ENCODE data around the gene JMY. TPM values are rescaled to one million over a fixed set of nuclear protein-coding genes. Genes with fewer than 3 reads are reported as not detected.

The JMY gene
- total and polyA plus RNA-seq, 2 donors from 2014 or later: 3.8 to 17.5 TPM

DNA sequence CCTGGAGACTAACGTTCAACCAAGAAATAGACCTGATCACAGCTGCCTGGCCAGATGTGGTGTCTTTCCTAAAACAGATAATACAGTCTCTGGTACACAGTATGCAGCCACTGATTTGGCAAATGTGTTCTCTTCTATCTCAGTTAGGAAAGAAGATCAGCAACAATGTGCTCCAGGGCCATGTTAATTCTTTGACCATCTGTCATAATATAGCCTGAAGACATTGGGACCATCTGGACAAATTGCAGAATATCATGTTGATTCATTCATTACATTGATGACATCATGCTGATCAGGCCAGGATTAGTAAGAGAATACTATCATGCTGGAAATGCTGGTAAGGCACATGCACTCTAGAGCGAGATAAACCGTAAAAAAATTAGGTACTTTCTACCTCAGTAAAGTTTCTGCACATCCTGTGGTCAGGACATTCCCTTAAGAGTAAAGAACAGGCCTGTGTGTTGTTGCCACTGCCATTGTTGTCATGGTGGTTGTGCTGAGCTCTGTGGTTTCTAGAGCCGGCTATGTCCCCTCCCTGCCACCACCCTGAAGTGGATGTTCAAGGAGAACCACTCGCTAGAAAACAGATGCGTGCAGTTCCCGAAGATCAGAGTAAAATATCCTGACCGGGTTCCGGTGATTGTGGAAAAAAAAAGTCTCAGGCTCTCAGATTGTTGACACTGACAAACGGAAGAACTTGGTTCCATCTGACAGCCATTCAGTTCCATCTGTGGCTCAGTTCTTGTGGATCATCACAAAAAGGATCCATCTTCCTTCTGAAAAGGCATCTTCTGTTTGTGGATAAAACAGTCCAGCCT lies 6.4 kb upstream of the JMY start:
- Histone ChIP-seq H3K27ac (ENCODE audit: low read depth in 2 of 2, low read length in 2 of 2) (no peak overlapping the region), H3K27me3 (ENCODE audit: control insufficient read depth, insufficient read depth, low read length) (no peaks in the 10 kb centered on the region), H3K4me3 (ENCODE audit: low read length in 3 of 3) (no peak overlapping the region), H3K36me3 (ENCODE audit: control insufficient read depth in 2 of 3, insufficient read depth in 3 of 3, low read length in 3 of 3) (no peaks in the 10 kb centered on the region), H3K4me1 (ENCODE audit: control insufficient read depth in 2 of 3, insufficient read depth in 2 of 3, low read depth in 1 of 3, low read length in 3 of 3) (no peaks in the 10 kb centered on the region), H3K9ac (ENCODE audit: low read length in 3 of 3) (no peak overlapping the region), H3K9me3 (ENCODE audit: control insufficient read depth in 2 of 3, insufficient read depth in 1 of 3, low read length in 3 of 3) (no peaks in the 10 kb centered on the region)
- DNase-seq (no peak), FAIRE-seq (no peak)
- intact Hi-C loops (cut with DNase I): no loop called here
- TF ChIP-seq, protein P1, sequence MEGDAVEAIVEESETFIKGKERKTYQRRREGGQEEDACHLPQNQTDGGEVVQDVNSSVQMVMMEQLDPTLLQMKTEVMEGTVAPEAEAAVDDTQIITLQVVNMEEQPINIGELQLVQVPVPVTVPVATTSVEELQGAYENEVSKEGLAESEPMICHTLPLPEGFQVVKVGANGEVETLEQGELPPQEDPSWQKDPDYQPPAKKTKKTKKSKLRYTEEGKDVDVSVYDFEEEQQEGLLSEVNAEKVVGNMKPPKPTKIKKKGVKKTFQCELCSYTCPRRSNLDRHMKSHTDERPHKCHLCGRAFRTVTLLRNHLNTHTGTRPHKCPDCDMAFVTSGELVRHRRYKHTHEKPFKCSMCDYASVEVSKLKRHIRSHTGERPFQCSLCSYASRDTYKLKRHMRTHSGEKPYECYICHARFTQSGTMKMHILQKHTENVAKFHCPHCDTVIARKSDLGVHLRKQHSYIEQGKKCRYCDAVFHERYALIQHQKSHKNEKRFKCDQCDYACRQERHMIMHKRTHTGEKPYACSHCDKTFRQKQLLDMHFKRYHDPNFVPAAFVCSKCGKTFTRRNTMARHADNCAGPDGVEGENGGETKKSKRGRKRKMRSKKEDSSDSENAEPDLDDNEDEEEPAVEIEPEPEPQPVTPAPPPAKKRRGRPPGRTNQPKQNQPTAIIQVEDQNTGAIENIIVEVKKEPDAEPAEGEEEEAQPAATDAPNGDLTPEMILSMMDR (IDR thresholded peaks at IDR 0.05; ENCODE audit: borderline replicate concordance, extremely low read depth, insufficient read depth): no peak

DNA sequence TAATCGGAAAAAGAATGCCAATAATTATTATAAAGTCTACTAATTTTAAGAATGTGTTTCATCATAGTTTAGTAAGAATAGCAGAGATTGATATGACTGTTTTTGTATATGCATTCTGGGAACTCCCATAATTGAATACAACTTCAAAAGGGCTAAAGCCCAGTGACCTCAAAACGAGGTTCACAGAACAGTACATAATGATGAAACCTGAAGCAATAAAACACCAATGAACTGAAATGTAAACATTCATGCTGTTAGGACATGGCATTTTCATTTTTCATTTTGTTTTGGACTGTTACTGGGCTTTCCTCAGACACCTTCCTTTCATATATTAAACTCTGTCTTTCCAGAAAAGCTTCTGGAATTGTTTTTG lies 684 bp upstream of the JMY start:
- intact Hi-C loops (cut with DNase I): no loop called here
- H3K4me1 ChIP-seq (ENCODE audit: control insufficient read depth in 2 of 3, insufficient read depth in 2 of 3, low read depth in 1 of 3, low read length in 3 of 3): peaks cover 0 to 3% (median 0%) of the 10 kb centered on the region in 3 donors
- H3K4me3 ChIP-seq (ENCODE audit: low read length in 3 of 3): peak overlapping the region; percentile 74 to 98 (median 84)
- TF ChIP-seq, protein P1 (IDR thresholded peaks at IDR 0.05; ENCODE audit: borderline replicate concordance, extremely low read depth, insufficient read depth): no peak
- H3K9ac ChIP-seq (ENCODE audit: low read length in 3 of 3): peak overlapping the region; percentile 66 to 79 (median 77)
- H3K9me3 ChIP-seq (ENCODE audit: control insufficient read depth in 2 of 3, insufficient read depth in 1 of 3, low read length in 3 of 3): no peaks in the 10 kb centered on the region
- H3K27me3 ChIP-seq (ENCODE audit: control insufficient read depth, insufficient read depth, low read length): no peaks in the 10 kb centered on the region
- H3K27ac ChIP-seq (ENCODE audit: low read depth in 2 of 2, low read length in 2 of 2): peak overlapping the region; percentile 71 to 78
- H3K36me3 ChIP-seq (ENCODE audit: control insufficient read depth in 2 of 3, insufficient read depth in 3 of 3, low read length in 3 of 3): no peaks in the 10 kb centered on the region
- FAIRE-seq (no peak), DNase-seq (peak in 1 of 5 donors; percentile 23)

DNA sequence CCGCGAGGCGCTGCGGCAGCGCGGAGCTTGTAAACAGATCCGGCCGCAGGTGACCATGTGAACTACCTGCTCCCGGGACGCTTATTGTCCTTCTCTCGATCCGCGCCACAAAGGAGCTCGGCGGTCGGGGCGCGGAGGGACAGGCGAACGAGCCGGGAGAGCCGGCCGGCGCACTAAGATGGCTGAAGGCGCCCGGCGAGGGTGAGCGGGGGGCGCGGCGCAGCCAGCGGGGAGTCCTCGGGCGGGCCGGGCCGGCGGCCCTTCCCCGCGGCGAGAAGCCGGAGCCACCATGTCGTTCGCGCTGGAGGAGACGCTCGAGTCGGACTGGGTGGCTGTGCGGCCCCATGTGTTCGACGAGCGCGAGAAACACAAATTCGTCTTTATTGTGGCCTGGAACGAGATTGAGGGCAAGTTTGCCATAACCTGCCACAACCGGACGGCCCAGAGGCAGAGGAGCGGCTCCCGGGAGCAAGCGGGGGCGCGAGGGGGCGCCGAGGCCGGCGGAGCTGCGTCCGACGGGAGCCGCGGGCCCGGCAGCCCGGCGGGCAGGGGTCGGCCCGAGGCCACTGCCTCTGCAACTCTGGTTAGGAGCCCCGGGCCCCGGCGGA lies 535 bp downstream of the JMY start:
- Histone ChIP-seq H3K4me3 (ENCODE audit: low read length in 3 of 3) (peak overlapping the region; percentile 81 to 98 (median 83)), H3K27ac (ENCODE audit: low read depth in 2 of 2, low read length in 2 of 2) (peak overlapping the region; percentile 82 to 97), H3K4me1 (ENCODE audit: control insufficient read depth in 2 of 3, insufficient read depth in 2 of 3, low read depth in 1 of 3, low read length in 3 of 3) (peaks cover 0 to 7% (median 0%) of the 10 kb centered on the region in 3 donors), H3K27me3 (ENCODE audit: control insufficient read depth, insufficient read depth, low read length) (no peaks in the 10 kb centered on the region), H3K9me3 (ENCODE audit: control insufficient read depth in 2 of 3, insufficient read depth in 1 of 3, low read length in 3 of 3) (no peaks in the 10 kb centered on the region), H3K9ac (ENCODE audit: low read length in 3 of 3) (peak overlapping the region; percentile 26 to 96 (median 89)), H3K36me3 (ENCODE audit: control insufficient read depth in 2 of 3, insufficient read depth in 3 of 3, low read length in 3 of 3) (no peaks in the 10 kb centered on the region)
- no peak for FAIRE-seq
- TF ChIP-seq, protein P1 (IDR thresholded peaks at IDR 0.05; ENCODE audit: borderline replicate concordance, extremely low read depth, insufficient read depth): no peak
- intact Hi-C loops (cut with DNase I): no loop called here
- DNase-seq: peak in 4 of 5 donors; percentile 46 to 83 (median 56)

All from kidney (tissue), 14 donors.